Liver (tissue), 9 donors: ENCODE data around the gene ZNF536. TPM values are rescaled to one million over a fixed set of nuclear protein-coding genes. Genes with fewer than 3 reads are reported as not detected.

ENCODE experiments used
- DNase-seq: peaks from one replicate; pipeline ENCODE4 v3.0.0-alpha.2; 2017; ENCODE audit warnings: low spot score
- H3K27ac ChIP-seq, 2 donors: one replicate each; pipeline ENCODE4 v1.7.0; 2013; ENCODE audit warnings: inconsistent platforms in 2 of 2, low read length in 2 of 2, control low read depth in 1 of 2, low read depth in 1 of 2, mild to moderate bottlenecking in 1 of 2
- H3K27me3 ChIP-seq, 4 donors: one replicate each; pipeline versions ENCODE4 v1.6.1 to v1.7.0; 2013; ENCODE audit warnings: low read length in 3 of 4, inconsistent platforms in 1 of 4, mild to moderate bottlenecking in 1 of 4, moderate library complexity in 1 of 4; ENCODE audit not compliant: control insufficient read depth in 4 of 4, insufficient read depth in 4 of 4
- H3K36me3 ChIP-seq, 4 donors: one replicate each; pipeline versions ENCODE4 v1.6.1 to v1.7.0; 2013; ENCODE audit warnings: low read length in 3 of 4, mild to moderate bottlenecking in 3 of 4, low read depth in 1 of 4, moderate library complexity in 1 of 4; ENCODE audit not compliant: control insufficient read depth in 4 of 4, insufficient read depth in 3 of 4
- H3K4me1 ChIP-seq, 4 donors: one replicate each; pipeline versions ENCODE4 v1.6.1 to v1.7.0; 2013; ENCODE audit warnings: low read length in 3 of 4, mild to moderate bottlenecking in 3 of 4, moderate library complexity in 1 of 4; ENCODE audit not compliant: control insufficient read depth in 4 of 4, insufficient read depth in 4 of 4
- H3K4me3 ChIP-seq, 3 donors: one replicate each; pipeline versions ENCODE4 v1.6.1 to v1.7.0; 2013; ENCODE audit warnings: low read length in 3 of 3, control low read depth in 1 of 3, low read depth in 1 of 3, mild to moderate bottlenecking in 1 of 3
- H3K9ac ChIP-seq, 2 donors: one replicate each; pipeline ENCODE4 v1.7.0; 2013; ENCODE audit warnings: low read length in 2 of 2, mild to moderate bottlenecking in 2 of 2, moderate library complexity in 2 of 2, control low read depth in 1 of 2, low read depth in 1 of 2
- H3K9me3 ChIP-seq, 4 donors: one replicate each; pipeline versions ENCODE4 v1.6.1 to v1.7.0; 2013; ENCODE audit warnings: low read length in 3 of 4; ENCODE audit not compliant: control insufficient read depth in 4 of 4
- ATF3 ChIP-seq: IDR thresholded peaks from 2 replicates; pipeline ENCODE4 v1.6.1; 2016; ENCODE audit warnings: antibody characterized with exemption
- CTCF ChIP-seq: fragments of 150-350 bp; IDR thresholded peaks from 2 replicates; pipeline ENCODE4 v1.5.1; 2017; ENCODE audit warnings: improper control_type of control experiment, low read depth, low read length; ENCODE audit not compliant: missing input control
- EGR1 ChIP-seq, 2 donors: IDR thresholded peaks; 2 replicates each; pipeline ENCODE4 v1.6.1; 2016 to 2018; ENCODE audit warnings: antibody characterized with exemption in 2 of 2, low read depth in 2 of 2
- FOXA1 ChIP-seq: IDR thresholded peaks from 2 replicates; pipeline ENCODE4 v1.6.1; 2016; ENCODE audit warnings: antibody characterized with exemption
- FOXA2 ChIP-seq: IDR thresholded peaks from 2 replicates; pipeline ENCODE4 v1.6.1; 2016; ENCODE audit warnings: antibody characterized with exemption
- GABPA ChIP-seq, 2 donors: IDR thresholded peaks in 1 of 2; conservative IDR thresholded peaks in 1 of 2; 2 replicates each; pipeline ENCODE4 v1.6.1; 2016; ENCODE audit warnings: antibody characterized with exemption in 2 of 2, mild to moderate bottlenecking in 1 of 2, moderate library complexity in 1 of 2
- HNF4A ChIP-seq, 2 donors: conservative IDR thresholded peaks; 2 replicates each; pipeline ENCODE4 v1.6.1; 2016; ENCODE audit warnings: antibody characterized with exemption in 2 of 2, mild to moderate bottlenecking in 2 of 2
- HNF4G ChIP-seq: IDR thresholded peaks from 2 replicates; pipeline ENCODE4 v1.6.1; 2016; ENCODE audit warnings: antibody characterized with exemption
- JUND ChIP-seq, 2 donors: IDR thresholded peaks; 2 replicates each; pipeline ENCODE4 v1.6.1; 2016; ENCODE audit warnings: antibody characterized with exemption in 2 of 2
- MAX ChIP-seq: IDR thresholded peaks from 2 replicates; pipeline ENCODE4 v1.6.1; 2016; ENCODE audit warnings: antibody characterized with exemption
- NR2F2 ChIP-seq: IDR thresholded peaks from 2 replicates; pipeline ENCODE4 v1.6.1; 2016; ENCODE audit warnings: antibody characterized with exemption
- RAD21 ChIP-seq, 2 donors: IDR thresholded peaks; 2 replicates each; pipeline ENCODE4 v1.6.1; 2016; ENCODE audit warnings: antibody characterized with exemption in 2 of 2, mild to moderate bottlenecking in 2 of 2
- REST ChIP-seq: IDR thresholded peaks from 2 replicates; pipeline ENCODE4 v1.6.1; 2016; ENCODE audit warnings: antibody characterized with exemption, mild to moderate bottlenecking
- RXRA ChIP-seq, 2 donors: IDR thresholded peaks; 2 replicates each; pipeline ENCODE4 v1.6.1; 2017 to 2018; ENCODE audit warnings: antibody characterized with exemption in 2 of 2, mild to moderate bottlenecking in 1 of 2
- SP1 ChIP-seq: IDR thresholded peaks from 2 replicates; pipeline ENCODE4 v1.6.1; 2018; ENCODE audit warnings: antibody characterized with exemption, mild to moderate bottlenecking
- TAF1 ChIP-seq: conservative IDR thresholded peaks from 2 replicates; pipeline ENCODE4 v1.6.1; 2016; ENCODE audit warnings: antibody characterized with exemption, mild to moderate bottlenecking
- YY1 ChIP-seq: IDR thresholded peaks from 2 replicates; pipeline ENCODE4 v1.6.1; 2016; ENCODE audit warnings: antibody characterized with exemption, mild to moderate bottlenecking
- ZBTB33 ChIP-seq: IDR thresholded peaks from 2 replicates; pipeline ENCODE4 v1.6.1; 2016; ENCODE audit warnings: antibody characterized with exemption
- WGBS: extraction: QIAGEN DNeasy Blood & Tissue Kit; methylation state at CpG from one replicate; pipeline ENCODE4 v1.1.7; 2013; 5-methylcytosine and 5-hydroxymethylcytosine counted together
- polyA plus RNA-seq, 2 donors: library from polyadenylated mRNA; stranded (reverse) in 1 of 2; unstranded in 1 of 2; fragments of 200-250 nt in 1 of 2; fragments of >200 nt in 1 of 2; fragmentation: Nextera tagmentation in 1 of 2; extraction: Ambion mirVana in 1 of 2; gene quantifications; one replicate each; pipeline versions ENCODE4 v1.2.1 to v1.2.3, GENCODE V29; 2013 to 2015
- total RNA-seq, 2 donors: library from RNA; depleted of rRNA; stranded (reverse); fragments of >200 nt; gene quantifications; one replicate each; pipeline ENCODE4 v1.2.3, GENCODE V29; 2014
- donor health status: healthy.
- donor health status: healthy.
- donor health status: healthy.
- donor health status: healthy.
- donor health status: healthy.

Gene ZNF536
- total and polyA plus RNA-seq, 4 donors: 0.02 to 0.17 (median 0.08) TPM

GRCh38 chr19:30487178-30487577 is 115.0 kb downstream of the ZNF536 start:
- TF ChIP-seq YY1: no peak
- no peak for TF ChIP-seq ZBTB33
- no peak for TF ChIP-seq RAD21 (IDR thresholded peaks at IDR 0.05)
- TF ChIP-seq HNF4G: no peak
- no peak for TF ChIP-seq ATF3
- no peak for TF ChIP-seq HNF4A (conservative IDR thresholded peaks at IDR 0.05)
- no peak for TF ChIP-seq RXRA (IDR thresholded peaks at IDR 0.05)
- no peak for TF ChIP-seq NR2F2
- TF ChIP-seq FOXA1: no peak
- TF ChIP-seq SP1: no peak
- TF ChIP-seq FOXA2: no peak
- TF ChIP-seq MAX: no peak
- no peak for TF ChIP-seq TAF1
- H3K9me3 ChIP-seq: no peaks in the 10 kb centered on the region
- WGBS: 71% methylated on average over 3 of the region's 3 CpGs
- H3K4me3 ChIP-seq: no peak overlapping the region
- no peaks in the 10 kb centered on the region for H3K36me3 ChIP-seq
- peaks cover 0 to 6% (median 3%) of the 10 kb centered on the region in 4 donors for H3K27me3 ChIP-seq
- no peak overlapping the region for H3K27ac ChIP-seq
- DNase-seq: no peak
- no peaks in the 10 kb centered on the region for H3K4me1 ChIP-seq
- no peak overlapping the region for H3K9ac ChIP-seq

GRCh38 chr19:30488191-30488590 is 116.0 kb downstream of the ZNF536 start:
- WGBS: 69% methylated on average over 3 of the region's 3 CpGs
- DNase-seq: no peak

More at GRCh38 chr19:30488191-30488590, 116.0 kb downstream of the ZNF536 start:
- Histone ChIP-seq H3K4me1 (no peaks in the 10 kb centered on the region), H3K9me3 (no peaks in the 10 kb centered on the region), H3K27ac (no peak overlapping the region), H3K27me3 (peaks cover 0 to 6% (median 1%) of the 10 kb centered on the region in 4 donors), H3K9ac (no peak overlapping the region), H3K4me3 (no peak overlapping the region), H3K36me3 (no peaks in the 10 kb centered on the region)
- TF ChIP-seq RAD21 (IDR thresholded peaks at IDR 0.05) (no peak), JUND (IDR thresholded peaks at IDR 0.05) (no peak), YY1 (no peak), ATF3 (no peak), FOXA1 (no peak), TAF1 (no peak), FOXA2 (no peak), RXRA (IDR thresholded peaks at IDR 0.05) (no peak), CTCF (no peak), REST (no peak), HNF4A (conservative IDR thresholded peaks at IDR 0.05) (no peak), EGR1 (IDR thresholded peaks at IDR 0.05; ENCODE audit: low read depth in 2 of 2) (no peak), ZBTB33 (no peak), SP1 (no peak), HNF4G (no peak), MAX (no peak), GABPA (IDR thresholded peaks at IDR 0.05 in 1 of 2, conservative IDR thresholded peaks at IDR 0.05 in 1 of 2) (no peak), NR2F2 (no peak)
